K562 (cell line): ENCODE results near the gene NR4A2. TPM values are rescaled to one million over a fixed set of nuclear protein-coding genes. Genes with fewer than 3 reads are reported as not detected.

Experiments
- ASH1L ChIP-seq: fragments of 450-650 bp; IDR thresholded peaks from 2 replicates; pipeline ENCODE4 v1.6.1; 2018; ENCODE audit warnings: borderline replicate concordance, mild to moderate bottlenecking, low read depth; ENCODE audit not compliant: partially characterized antibody
- ATF3 ChIP-seq, 2 experiments: fragments of 450-650 bp in 1 of 2; sonication (generic) in 1 of 2; formaldehyde crosslinking in 1 of 2; IDR thresholded peaks in 1 of 2; conservative IDR thresholded peaks in 1 of 2; 2 replicates each; pipeline versions ENCODE4 v1.6.1 to v1.8.1; 2016 to 2023; ENCODE audit warnings: mild to moderate bottlenecking in 2 of 2, moderate library complexity in 2 of 2, inconsistent platforms in 1 of 2, missing genetic modification reagents in 1 of 2
- BRD4 ChIP-seq: fragments of 200-600 bp; sonication (generic); IDR thresholded peaks from 2 replicates; pipeline ENCODE4 v1.6.1; 2017; ENCODE audit warnings: inconsistent platforms
- CBFA2T2 ChIP-seq: fragments of 450-650 bp; conservative IDR thresholded peaks from 2 replicates; pipeline ENCODE4 v1.6.1; 2017; ENCODE audit warnings: mild to moderate bottlenecking
- DEAF1 ChIP-seq: fragments of 450-650 bp; formaldehyde crosslinking; IDR thresholded peaks from 2 replicates; pipeline ENCODE4 v1.4.0; 2020; ENCODE audit warnings: mild to moderate bottlenecking, moderate library complexity
- ELF1 ChIP-seq: fragments of 200-800 bp; sonication (Bioruptor generic); IDR thresholded peaks from 2 replicates; pipeline ENCODE4 v1.6.1; 2016; ENCODE audit warnings: missing genetic modification characterization, missing compliant biosample characterization
- EZH2 ChIP-seq: IDR thresholded peaks from 2 replicates; pipeline ENCODE4 v1.6.1; 2012; ENCODE audit warnings: low read depth, mild to moderate bottlenecking, inconsistent platforms, low read length, borderline replicate concordance
- FOS ChIP-seq: IDR thresholded peaks from 3 replicates; pipeline ENCODE4 v1.6.1; 2011; ENCODE audit not compliant: insufficient read length; ENCODE audit errors: extremely low read depth
- FOXJ3 ChIP-seq: sonication (generic); formaldehyde crosslinking; IDR thresholded peaks from 2 replicates; pipeline ENCODE4 v1.4.0; 2020; ENCODE audit warnings: mild to moderate bottlenecking, missing genetic modification reagents
- HMBOX1 ChIP-seq: sonication (generic); IDR thresholded peaks from 2 replicates; pipeline ENCODE4 v1.6.1; 2016
- HMG20B ChIP-seq: fragments of 250-450 bp; sonication (Bioruptor Pico); IDR thresholded peaks from 2 replicates; pipeline ENCODE4 v1.5.0; 2021; ENCODE audit warnings: mild to moderate bottlenecking
- MCM5 ChIP-seq: fragments of 450-650 bp; IDR thresholded peaks from 2 replicates; pipeline ENCODE4 v1.6.1; 2016; ENCODE audit warnings: low read depth
- MEIS2 ChIP-seq: fragments of 450-650 bp; IDR thresholded peaks from 2 replicates; pipeline ENCODE4 v1.6.1; 2014; ENCODE audit warnings: mild to moderate bottlenecking; ENCODE audit not compliant: partially characterized antibody
- NCOR1 ChIP-seq: fragments of 450-650 bp; IDR thresholded peaks from 2 replicates; pipeline ENCODE4 v1.6.1; 2016; ENCODE audit warnings: mild to moderate bottlenecking, moderate library complexity
- NFRKB ChIP-seq: fragments of 450-650 bp; IDR thresholded peaks from 2 replicates; pipeline ENCODE4 v1.6.1; 2016; ENCODE audit warnings: low read depth
- PHB ChIP-seq: fragments of 250-450 bp; sonication (Bioruptor Pico); IDR thresholded peaks from 2 replicates; pipeline ENCODE4 v1.5.0; 2021
- POLR3G ChIP-seq: IDR thresholded peaks from 2 replicates; pipeline ENCODE4 v1.6.1; 2011; ENCODE audit not compliant: insufficient read length, insufficient replicate concordance; ENCODE audit errors: extremely low read depth
- RBFOX2 ChIP-seq: fragments of 200-400 bp; formaldehyde crosslinking; IDR thresholded peaks from 2 replicates; pipeline ENCODE4 v1.6.1; 2017; ENCODE audit warnings: low read depth, mild to moderate bottlenecking, low read length, moderate library complexity
- SREBF1 ChIP-seq: fragments of 150-350 bp; IDR thresholded peaks from 2 replicates; pipeline ENCODE4 v1.6.1; 2014; ENCODE audit warnings: antibody characterized with exemption, low read depth, low read length, borderline replicate concordance
- STAT5A ChIP-seq: IDR thresholded peaks from 2 replicates; pipeline ENCODE4 v1.6.1; 2012; ENCODE audit warnings: low read length, inconsistent platforms, borderline replicate concordance
- TCF7L2 ChIP-seq: fragments of 150-350 bp; IDR thresholded peaks from 2 replicates; pipeline ENCODE4 v1.6.1; 2016; ENCODE audit warnings: low read depth, mild to moderate bottlenecking, low read length, moderate library complexity
- ZBTB1 ChIP-seq: sonication (generic); formaldehyde crosslinking; IDR thresholded peaks from 2 replicates; pipeline ENCODE4 v1.8.1; 2023; ENCODE audit warnings: missing genetic modification reagents, low read depth, mild to moderate bottlenecking, borderline replicate concordance
- ZNF133 ChIP-seq: fragments of 250-450 bp; sonication (Bioruptor Pico); IDR thresholded peaks from 2 replicates; pipeline ENCODE4 v1.4.0; 2020; ENCODE audit warnings: mild to moderate bottlenecking
- ZNF274 ChIP-seq: IDR thresholded peaks from 2 replicates; pipeline ENCODE4 v1.6.1; 2011; ENCODE audit warnings: low read depth, mild to moderate bottlenecking, low read length, moderate library complexity, borderline replicate concordance
- ZNF277 ChIP-seq: fragments of 250-450 bp; sonication (Bioruptor Pico); IDR thresholded peaks from 2 replicates; pipeline ENCODE4 v1.8.0; 2022; ENCODE audit warnings: inconsistent platforms, mild to moderate bottlenecking, moderate library complexity, borderline replicate concordance
- ZNF444 ChIP-seq: fragments of 250-450 bp; sonication (Bioruptor Pico); IDR thresholded peaks from 2 replicates; pipeline ENCODE4 v1.4.0; 2020; ENCODE audit warnings: mild to moderate bottlenecking, moderate library complexity
- polyA plus RNA-seq, 8 experiments: library from polyadenylated mRNA; depleted of rRNA in 4 of 8; stranded (reverse) in 5 of 8; unstranded in 3 of 8; fragments of >200 nt; fragmentation: Nextera tagmentation in 2 of 8; fragmentation: Illumina TruSeq in 1 of 8; extraction: Ambion mirVana in 2 of 8; extraction: Trizol in 1 of 8; gene quantifications; 2 replicates each; pipeline versions ENCODE4 v1.2.1 to v1.2.3, GENCODE V29; 2011 to 2014; ENCODE audit warnings: inconsistent platforms in 1 of 8, missing spikeins in 1 of 8
- total RNA-seq, 7 experiments: library from RNA; depleted of rRNA in 6 of 7; stranded (reverse); fragments of >200 nt in 6 of 7; fragmentation: Illumina TruSeq in 2 of 7; extraction: Trizol in 2 of 7; gene quantifications; 2 replicates each; pipeline versions ENCODE4 v1.2.1 to v1.2.3, GENCODE V29; 2011 to 2021; ENCODE audit warnings: low replicate concordance in 1 of 7

NR4A2 gene
- total and polyA plus RNA-seq, 9 of the 15 experiments (the other 6 are each of a cell fraction or from before 2014, with no cell fraction given): 0.94 to 5.1 (median 1.3) TPM

GRCh38 chr2:156332534-156333273 lies at the start of gene NR4A2 (continued):
- TF ChIP-seq FOS (peak; percentile 19), FOXJ3 (CRISPR knock-in tag) (no peak), NFRKB (peak; percentile 38), ASH1L (no peak), HMG20B (no peak), ELF1 (tag) (no peak), RBFOX2 (peak; percentile 96), ZNF274 (no peak), ZNF133 (CRISPR knock-in tag) (no peak), ZNF444 (no peak), DEAF1 (CRISPR knock-in tag) (no peak), STAT5A (no peak), HMBOX1 (no peak), BRD4 (no peak), PHB (CRISPR knock-in tag) (no peak), ZNF277 (CRISPR knock-in tag) (no peak), EZH2 (no peak), POLR3G (no peak), MCM5 (no peak), ZBTB1 (CRISPR knock-in tag) (no peak; the same call in 1 of the 2 replicates), MEIS2 (no peak), CBFA2T2 (no peak), SREBF1 (no peak), ATF3 (IDR thresholded peaks at IDR 0.05) (0 out of 2 replicates have a peak, but pooled peaks have one; percentile 22), ATF3 (CRISPR knock-in tag; conservative IDR thresholded peaks at IDR 0.05) (no peak), NCOR1 (no peak), TCF7L2 (no peak)
